Endothelial cell of umbilical vein (primary cell): ENCODE results near the gene TBC1D16. TPM values are rescaled to one million over a fixed set of nuclear protein-coding genes. Genes with fewer than 3 reads are reported as not detected.

Experiments used
- BruUV-seq: library from RNA; stranded (reverse); fragments of 400-500 nt; replicated peaks from 2 replicates; lab custom pipeline; 2021; lab: Mats Ljungman, UMichigan
- CTCF ChIA-PET: fragments of 300-600, 350-600 bp; sonication (Branson Sonifier 250); formaldehyde crosslinking; loops from one replicate; lab custom pipeline; 2021; ENCODE audit warnings: antibody characterized with exemption, inconsistent platforms; lab: Charles Lee
- POLR2A ChIA-PET: fragments of 300-600, 350-600 bp; sonication (Branson Sonifier 250); formaldehyde crosslinking; loops from one replicate; lab custom pipeline; 2021; ENCODE audit warnings: antibody characterized with exemption, inconsistent platforms; lab: Charles Lee
- DNase-seq: peaks from one replicate; pipeline ENCODE4 v3.0.0-alpha.2; 2011; ENCODE audit warnings: low read depth, low spot score
- FAIRE-seq: peaks from 2 replicates; lab custom pipeline; 2011; peaks lifted over from hg19 to GRCh38; lab: Jason Lieb, UNC
- H2AFZ ChIP-seq: 2 replicates; pipeline ENCODE4 v1.6.0; 2012; ENCODE audit warnings: low read depth, low read length, control low read depth, inconsistent platforms
- H3K27ac ChIP-seq: 2 replicates; pipeline ENCODE4 v1.5.1; 2011; ENCODE audit warnings: low read depth, mild to moderate bottlenecking, control low read depth, low read length, moderate library complexity; ENCODE audit not compliant: insufficient read depth
- H3K27me3 ChIP-seq, 2 experiments: 2 replicates each; pipeline versions ENCODE4 v1.6.0 to v1.6.1; 2011; ENCODE audit warnings: low read length in 2 of 2, mixed read lengths in 1 of 2; ENCODE audit not compliant: control insufficient read depth in 2 of 2, insufficient read depth in 2 of 2
- H3K36me3 ChIP-seq, 2 experiments: 2 replicates in 1 of 2; 3 replicates in 1 of 2; pipeline ENCODE4 v1.5.1; 2011; ENCODE audit warnings: low read length in 2 of 2, mild to moderate bottlenecking in 1 of 2, moderate library complexity in 1 of 2; ENCODE audit not compliant: control insufficient read depth in 2 of 2, insufficient read depth in 2 of 2; ENCODE audit errors: extremely low read depth in 1 of 2
- H3K4me1 ChIP-seq: 3 replicates; pipeline ENCODE4 v1.5.1; 2011; ENCODE audit warnings: mild to moderate bottlenecking, low read length; ENCODE audit not compliant: control insufficient read depth, insufficient read depth; ENCODE audit errors: extremely low read depth
- H3K4me2 ChIP-seq: 2 replicates; pipeline ENCODE4 v1.6.1; 2011; ENCODE audit warnings: low read length, control low read depth, mixed read lengths; ENCODE audit not compliant: insufficient read depth
- H3K4me3 ChIP-seq, 3 experiments: fragments of 200-600 bp in 1 of 3; sonication (generic), shearing (Covaris generic) in 1 of 3; replicated peaks in 1 of 3; 2 replicates each; pipeline ENCODE4 v1.5.1; 2011 to 2016; ENCODE audit warnings: control low read depth in 3 of 3, low read length in 3 of 3, mild to moderate bottlenecking in 2 of 3, inconsistent platforms in 1 of 3, low read depth in 1 of 3, moderate library complexity in 1 of 3; ENCODE audit not compliant: insufficient read depth in 1 of 3
- H3K79me2 ChIP-seq: 2 replicates; pipeline ENCODE4 v1.6.0; 2012; ENCODE audit warnings: low read length, inconsistent platforms; ENCODE audit not compliant: control insufficient read depth, insufficient read depth
- H3K9ac ChIP-seq: replicated peaks from 2 replicates; pipeline ENCODE3; 2011; ENCODE audit warnings: low read length, control low read depth; ENCODE audit not compliant: insufficient read depth; ENCODE audit errors: extremely low read depth
- H3K9me1 ChIP-seq: replicated peaks from 3 replicates; pipeline ENCODE4 v1.6.0; 2011; ENCODE audit warnings: mild to moderate bottlenecking, low read length; ENCODE audit not compliant: control insufficient read depth, insufficient read depth; ENCODE audit errors: extremely low read depth
- H3K9me3 ChIP-seq: replicated peaks from 2 replicates; pipeline ENCODE4 v1.5.1; 2012; ENCODE audit warnings: low read length, inconsistent platforms; ENCODE audit not compliant: control insufficient read depth, insufficient read depth
- H4K20me1 ChIP-seq: replicated peaks from 2 replicates; pipeline ENCODE3; 2011; ENCODE audit warnings: mild to moderate bottlenecking, low read length; ENCODE audit not compliant: control insufficient read depth, insufficient read depth; ENCODE audit errors: extremely low read depth
- CTCF ChIP-seq, 2 donors: IDR thresholded peaks; 1 replicate in 1 of 2; 2 replicates in 1 of 2; pipeline ENCODE4 v1.5.1; 2011; ENCODE audit warnings: low read length in 2 of 2, mild to moderate bottlenecking in 2 of 2, moderate library complexity in 2 of 2, control low read depth in 1 of 2, inconsistent platforms in 1 of 2, low read depth in 1 of 2; ENCODE audit not compliant: insufficient read depth in 1 of 2; ENCODE audit errors: extremely low read depth in 1 of 2
- FOS ChIP-seq: IDR thresholded peaks from 2 replicates; pipeline ENCODE4 v1.6.1; 2011; ENCODE audit warnings: mild to moderate bottlenecking, low read length, moderate library complexity, borderline replicate concordance; ENCODE audit not compliant: insufficient read depth
- JUN ChIP-seq: IDR thresholded peaks from 2 replicates; pipeline ENCODE4 v1.6.1; 2011; ENCODE audit warnings: borderline replicate concordance, low read depth; ENCODE audit not compliant: insufficient read length, insufficient read depth
- MAX ChIP-seq: IDR thresholded peaks from 2 replicates; pipeline ENCODE4 v1.6.1; 2011; ENCODE audit not compliant: insufficient read depth, insufficient read length
- MYC ChIP-seq: IDR thresholded peaks from one replicate; pipeline ENCODE4 v1.6.1; 2011; ENCODE audit warnings: mild to moderate bottlenecking, low read depth, low read length
- POLR2A ChIP-seq: IDR thresholded peaks from 2 replicates; pipeline ENCODE4 v1.6.1; 2012; ENCODE audit warnings: low read depth, mild to moderate bottlenecking, control low read depth, low read length
- POLR2AphosphoS5 ChIP-seq: IDR thresholded peaks from 2 replicates; pipeline ENCODE4 v1.6.1; 2012; ENCODE audit warnings: low read depth, mild to moderate bottlenecking, control low read depth, low read length, moderate library complexity; ENCODE audit not compliant: insufficient read depth
- dilution Hi-C: fragments of 300-500 bp; cut with MboI; formaldehyde crosslinking; loops from one replicate; pipeline ENCODE4 v1.15.0; 2019; ENCODE audit warnings: low sequenced_read_pairs; ENCODE audit not compliant: extremely low pct_ligation_motif_present
- intact Hi-C: fragments of 100-400 bp; cut with micrococcal nuclease; formaldehyde crosslinking; loops from one replicate; pipeline ENCODE4 v1.10.0; 2022
- polyA plus RNA-seq, 4 experiments: library from polyadenylated mRNA; depleted of rRNA in 3 of 4; stranded (reverse) in 3 of 4; unstranded in 1 of 4; fragments of >200 nt; gene quantifications; 2 replicates each; pipeline versions ENCODE4 v1.2.1 to v1.2.3, GENCODE V29; 2011 to 2012; ENCODE audit warnings: missing spikeins in 1 of 4
- total RNA-seq: library from RNA; stranded (reverse); gene quantifications from 2 replicates; pipeline ENCODE4 v1.2.3, GENCODE V29; 2021

Gene TBC1D16
- total and polyA plus RNA-seq, 2 donors (not counting 3 experiments of a cell fraction or from before 2014, with no cell fraction given), result 12.9 to 48.6 TPM

- H3K4me2 ChIP-seq, result no peak overlapping the region
- DNase-seq (no peak), FAIRE-seq (no peak)
- POLR2A ChIA-PET, result no interaction called here
- H3K36me3 ChIP-seq, result peaks cover 2 to 18% of the 10 kb centered on the region in 2 experiments
- H3K27ac ChIP-seq, result no peak overlapping the region
- no TSS peak for BruUV-seq
- H3K9me1 ChIP-seq, result no peaks in the 10 kb centered on the region
- no peak overlapping the region for H3K9ac ChIP-seq
- no peak overlapping the region for H2AFZ ChIP-seq
- no peaks in the 10 kb centered on the region for H3K79me2 ChIP-seq
- no peak for TF ChIP-seq CTCF (IDR thresholded peaks at IDR 0.05; ENCODE audit: extremely low read depth in 1 of 2, insufficient read depth in 1 of 2, low read depth in 1 of 2, low read length in 2 of 2)
- TF ChIP-seq FOS, result no peak
- TF ChIP-seq POLR2AphosphoS5, result no peak
- no peak for TF ChIP-seq JUN
- TF ChIP-seq MAX, result no peak
- TF ChIP-seq MYC, result no peak
- TF ChIP-seq POLR2A, result no peak
- CTCF ChIA-PET, result interaction anchor here (1.1 kb wide), 1 partner anchor 122 kb away, joined by 4 read pairs; no protein-coding TSS in a partner anchor
- intact Hi-C loops (no loop called here), dilution Hi-C loops (no loop called here)
- H3K4me3 ChIP-seq, result no peak overlapping the region
- H3K27me3 ChIP-seq, result no peaks in the 10 kb centered on the region
- H3K4me1 ChIP-seq, result no peaks in the 10 kb centered on the region
- no peaks in the 10 kb centered on the region for H3K9me3 ChIP-seq
- H4K20me1 ChIP-seq, result no peaks in the 10 kb centered on the region
Observed at GRCh38 chr17:80002690-80003490, 32.8 kb downstream of the TBC1D16 start.
